Mesenchymal stem cell (in vitro differentiated cells and primary cell): ENCODE measurements around the gene SLC35G3.

Experiments
- DNase-seq: peaks from one replicate; pipeline ENCODE4 v3.0.0-alpha.2; 2013
- H2AFZ ChIP-seq: one replicate; pipeline ENCODE4 v1.6.1; 2013; ENCODE audit warnings: low read depth, mild to moderate bottlenecking, control low read depth, inconsistent platforms, low read length, moderate library complexity
- H2AK5ac ChIP-seq: 2 replicates; pipeline ENCODE4 v1.6.1; 2013; ENCODE audit warnings: low read length, moderate library complexity, mild to moderate bottlenecking, inconsistent platforms; ENCODE audit not compliant: severe bottlenecking
- H2BK120ac ChIP-seq: one replicate; pipeline ENCODE4 v1.6.1; 2013; ENCODE audit warnings: low read depth, mild to moderate bottlenecking, inconsistent platforms, low read length, moderate library complexity
- H2BK12ac ChIP-seq, 2 experiments: one replicate each; pipeline ENCODE4 v1.6.1; 2013; ENCODE audit warnings: inconsistent platforms in 2 of 2, low read length in 2 of 2, mild to moderate bottlenecking in 2 of 2, moderate library complexity in 2 of 2, control low read depth in 1 of 2
- H2BK15ac ChIP-seq: one replicate; pipeline ENCODE4 v1.6.1; 2013; ENCODE audit warnings: mild to moderate bottlenecking, low read depth, inconsistent platforms; ENCODE audit not compliant: poor library complexity, severe bottlenecking
- H2BK5ac ChIP-seq: 2 replicates; pipeline ENCODE4 v1.6.1; 2013; ENCODE audit warnings: low read depth, mild to moderate bottlenecking, low read length, control low read depth, inconsistent platforms; ENCODE audit not compliant: poor library complexity, severe bottlenecking
- H3K14ac ChIP-seq, 2 experiments: one replicate each; pipeline ENCODE4 v1.6.1; 2013; ENCODE audit warnings: inconsistent platforms in 2 of 2, low read length in 2 of 2, control low read depth in 1 of 2, mild to moderate bottlenecking in 1 of 2, moderate library complexity in 1 of 2
- H3K18ac ChIP-seq, 2 experiments: one replicate each; pipeline ENCODE4 v1.6.1; 2013; ENCODE audit warnings: inconsistent platforms in 2 of 2, low read length in 2 of 2, control low read depth in 1 of 2, low read depth in 1 of 2, mild to moderate bottlenecking in 1 of 2
- H3K23ac ChIP-seq, 2 experiments: one replicate each; pipeline ENCODE4 v1.6.1; 2013; ENCODE audit warnings: inconsistent platforms in 2 of 2, low read length in 2 of 2, mild to moderate bottlenecking in 2 of 2, moderate library complexity in 2 of 2, control low read depth in 1 of 2
- H3K27ac ChIP-seq: 2 replicates; pipeline ENCODE4 v1.5.1; 2013; ENCODE audit warnings: mild to moderate bottlenecking, moderate library complexity, low read length, control low read depth, inconsistent platforms; ENCODE audit not compliant: poor library complexity, severe bottlenecking
- H3K27me3 ChIP-seq, 2 experiments: 2 replicates each; pipeline versions ENCODE4 v1.6.1 to v1.7.0; 2013; ENCODE audit warnings: low read length in 2 of 2, mild to moderate bottlenecking in 2 of 2, moderate library complexity in 2 of 2, control low read depth in 1 of 2, inconsistent platforms in 1 of 2; ENCODE audit not compliant: control insufficient read depth in 1 of 2, insufficient read depth in 1 of 2
- H3K36me3 ChIP-seq, 2 experiments: 2 replicates each; pipeline versions ENCODE4 v1.6.1 to v1.7.0; 2013; ENCODE audit warnings: low read length in 2 of 2, control low read depth in 1 of 2, inconsistent platforms in 1 of 2, low read depth in 1 of 2, mild to moderate bottlenecking in 1 of 2; ENCODE audit not compliant: insufficient read depth in 2 of 2, control insufficient read depth in 1 of 2
- H3K4ac ChIP-seq, 2 experiments: one replicate each; pipeline ENCODE4 v1.6.1; 2013; ENCODE audit warnings: inconsistent platforms in 2 of 2, low read length in 2 of 2, mild to moderate bottlenecking in 2 of 2, moderate library complexity in 2 of 2, control low read depth in 1 of 2, low read depth in 1 of 2
- H3K4me1 ChIP-seq: 2 replicates; pipeline ENCODE4 v1.6.1; 2013; ENCODE audit warnings: low read depth, low read length, control low read depth; ENCODE audit not compliant: control insufficient read depth, insufficient read depth
- H3K4me2 ChIP-seq: 2 replicates; pipeline ENCODE4 v1.6.1; 2013; ENCODE audit warnings: low read length, mild to moderate bottlenecking, inconsistent platforms; ENCODE audit not compliant: poor library complexity, severe bottlenecking
- H3K4me3 ChIP-seq, 2 experiments: 2 replicates each; pipeline versions ENCODE4 v1.5.1 to v1.7.0; 2013; ENCODE audit warnings: low read length in 2 of 2, mild to moderate bottlenecking in 2 of 2, control low read depth in 1 of 2, low read depth in 1 of 2; ENCODE audit not compliant: insufficient read depth in 1 of 2
- H3K79me1 ChIP-seq: replicated peaks from 2 replicates; pipeline ENCODE4 v1.6.1; 2013; ENCODE audit warnings: mild to moderate bottlenecking, control low read depth, low read length, inconsistent platforms; ENCODE audit not compliant: poor library complexity, severe bottlenecking
- H3K9ac ChIP-seq: 2 replicates; pipeline ENCODE4 v1.7.0; 2013; ENCODE audit warnings: mild to moderate bottlenecking, low read length, moderate library complexity
- H3K9me3 ChIP-seq: 2 replicates; pipeline ENCODE4 v1.7.0; 2013; ENCODE audit warnings: mild to moderate bottlenecking, low read length; ENCODE audit not compliant: control insufficient read depth
- H4K8ac ChIP-seq: one replicate; pipeline ENCODE4 v1.6.1; 2013; ENCODE audit warnings: inconsistent platforms, mild to moderate bottlenecking, low read length, moderate library complexity
- H4K91ac ChIP-seq: one replicate; pipeline ENCODE4 v1.6.1; 2013; ENCODE audit warnings: mild to moderate bottlenecking, low read length, inconsistent platforms
- WGBS: methylation state at CpG from one replicate; pipeline ENCODE4 v1.1.7; 2013; ENCODE audit warnings: mixed read lengths; 5-methylcytosine and 5-hydroxymethylcytosine counted together

The SLC35G3 gene

GRCh38 chr17:35222452-35222851 lies 28.3 kb upstream of the SLC35G3 start:
- Histone ChIP-seq H3K27ac (no peak overlapping the region), H2BK12ac (no peak overlapping the region), H2BK120ac (no peak overlapping the region), H3K14ac (no peak overlapping the region), H3K18ac (no peak overlapping the region), H3K79me1 (no peaks in the 10 kb centered on the region), H4K91ac (no peak overlapping the region), H2BK15ac (no peak overlapping the region), H2AFZ (no peak overlapping the region), H2BK5ac (no peak overlapping the region), H3K36me3 (no peaks in the 10 kb centered on the region), H3K9ac (no peak overlapping the region), H3K4ac (no peak overlapping the region), H3K27me3 (no peaks in the 10 kb centered on the region), H3K4me3 (no peak overlapping the region), H3K23ac (no peak overlapping the region), H4K8ac (no peak overlapping the region), H3K4me2 (no peak overlapping the region), H3K4me1 (no peaks in the 10 kb centered on the region), H3K9me3 (no peaks in the 10 kb centered on the region), H2AK5ac (no peak overlapping the region)
- DNase-seq: no peak
- WGBS: 100% methylated on average over 1 of the region's 2 CpGs

- no peaks in the 10 kb centered on the region for H3K9me3 ChIP-seq
- no peak overlapping the region for H3K18ac ChIP-seq
- no peak overlapping the region for H4K8ac ChIP-seq
- H2BK5ac ChIP-seq: no peak overlapping the region
- H3K27me3 ChIP-seq: peaks cover 14 to 18% of the 10 kb centered on the region in 2 experiments
- H4K91ac ChIP-seq: no peak overlapping the region
- no peak overlapping the region for H2BK15ac ChIP-seq
- H3K4me1 ChIP-seq: no peaks in the 10 kb centered on the region
- H3K27ac ChIP-seq: no peak overlapping the region
- no peak overlapping the region for H2BK12ac ChIP-seq
- no peak overlapping the region for H3K4ac ChIP-seq
- no peak for DNase-seq
- no CpG with 5 or more reads among the region's 2 CpGs for WGBS
- no peak overlapping the region for H3K4me2 ChIP-seq
- no peak overlapping the region for H2AK5ac ChIP-seq
- no peaks in the 10 kb centered on the region for H3K79me1 ChIP-seq
- no peak overlapping the region for H2BK120ac ChIP-seq
- no peak overlapping the region for H3K9ac ChIP-seq
- no peak overlapping the region for H3K14ac ChIP-seq
- no peak overlapping the region for H3K4me3 ChIP-seq
- no peak overlapping the region for H3K23ac ChIP-seq
- H2AFZ ChIP-seq: no peak overlapping the region
- no peaks in the 10 kb centered on the region for H3K36me3 ChIP-seq
Observed at GRCh38 chr17:35218915-35219314, 24.7 kb upstream of the SLC35G3 start.

DNA sequence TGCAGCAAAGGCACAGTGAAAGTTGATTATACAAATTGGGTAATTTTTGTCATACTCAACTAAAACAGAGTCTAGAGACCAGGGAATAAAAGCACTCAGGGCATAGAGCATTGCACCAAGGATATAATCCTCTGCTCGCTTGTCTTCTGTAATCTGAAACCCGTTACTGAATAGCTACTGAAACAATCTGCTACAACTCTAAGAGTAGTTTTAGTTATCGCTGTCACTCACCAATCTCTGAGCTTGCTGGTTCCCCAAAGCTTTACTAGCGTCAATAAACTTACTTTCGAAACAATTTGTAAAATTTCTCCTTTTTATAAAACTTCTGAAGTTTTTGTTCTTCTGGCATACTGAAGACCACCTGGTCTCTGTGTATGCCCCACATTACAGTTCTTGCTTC lies 22.9 kb upstream of the SLC35G3 start:
- Histone ChIP-seq H3K23ac (no peak overlapping the region), H3K27ac (no peak overlapping the region), H3K27me3 (peaks cover 14 to 22% of the 10 kb centered on the region in 2 experiments), H3K4me2 (no peak overlapping the region), H3K36me3 (no peaks in the 10 kb centered on the region), H2BK12ac (no peak overlapping the region), H3K14ac (no peak overlapping the region), H3K79me1 (no peaks in the 10 kb centered on the region), H3K4ac (no peak overlapping the region), H2BK15ac (no peak overlapping the region), H4K91ac (no peak overlapping the region), H2BK5ac (no peak overlapping the region), H2AK5ac (no peak overlapping the region), H2BK120ac (no peak overlapping the region), H3K9ac (no peak overlapping the region), H3K18ac (no peak overlapping the region), H2AFZ (no peak overlapping the region), H3K4me1 (no peaks in the 10 kb centered on the region), H4K8ac (no peak overlapping the region), H3K4me3 (no peak overlapping the region), H3K9me3 (no peaks in the 10 kb centered on the region)
- no peak for DNase-seq
- WGBS: 87% methylated on average over 5 of the region's 5 CpGs

DNA sequence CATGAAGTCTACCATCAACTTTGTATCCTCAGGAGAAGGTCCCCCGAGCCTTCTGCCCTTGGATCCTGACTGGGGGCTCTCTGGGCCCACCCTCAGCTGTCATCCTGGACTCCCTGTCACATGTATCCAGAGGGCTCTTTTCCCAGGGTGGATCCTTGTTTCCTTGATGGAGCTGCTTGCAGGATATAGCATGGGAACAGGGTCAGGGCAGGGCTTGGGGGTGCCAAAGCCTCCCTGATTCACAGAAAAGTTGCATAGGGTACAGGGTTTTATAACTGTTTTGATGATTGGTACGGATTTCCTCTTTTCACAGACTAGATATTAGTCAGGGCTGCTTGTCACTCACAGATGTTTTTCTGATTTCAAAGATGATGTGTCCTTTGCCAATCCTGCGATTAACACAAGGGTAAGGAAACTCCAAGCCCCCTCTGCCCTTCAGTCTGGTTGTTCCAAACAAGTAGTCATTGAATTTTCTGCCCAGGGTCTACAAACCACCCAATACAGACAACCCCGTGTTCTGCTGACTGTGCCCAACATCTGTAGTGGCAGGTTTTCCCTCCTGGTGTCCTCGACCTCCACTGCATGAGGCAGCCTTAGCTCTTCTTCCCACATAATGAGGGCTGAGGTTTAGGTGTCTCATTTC lies 20.6 kb upstream of the SLC35G3 start:
- Histone ChIP-seq H3K9me3 (no peaks in the 10 kb centered on the region), H3K36me3 (no peaks in the 10 kb centered on the region), H2BK120ac (no peak overlapping the region), H2BK15ac (no peak overlapping the region), H2AFZ (no peak overlapping the region), H3K23ac (no peak overlapping the region), H3K9ac (no peak overlapping the region), H2AK5ac (no peak overlapping the region), H4K8ac (no peak overlapping the region), H2BK12ac (no peak overlapping the region), H3K79me1 (no peaks in the 10 kb centered on the region), H2BK5ac (no peak overlapping the region), H3K4me2 (no peak overlapping the region), H3K4me3 (no peak overlapping the region), H3K27me3 (peaks cover 14 to 22% of the 10 kb centered on the region in 2 experiments), H3K4me1 (no peaks in the 10 kb centered on the region), H3K27ac (no peak overlapping the region), H3K14ac (no peak overlapping the region), H4K91ac (no peak overlapping the region), H3K18ac (no peak overlapping the region), H3K4ac (no peak overlapping the region)
- WGBS: 56% methylated on average over 4 of the region's 5 CpGs
- no peak for DNase-seq
